K562 (cell line): ENCODE results near the gene BCAS3. TPM values are rescaled to one million over a fixed set of nuclear protein-coding genes. Genes with fewer than 3 reads are reported as not detected.
A peak's percentile ranks its signal among the peaks of the same experiment; 100 is the strongest.

Source experiments
- ATAC-seq: fragments of 200-7000 bp; cut with Tn5 transposase; 3 replicates; pipeline ENCODE4 v1.9.1; 2020; ENCODE audit warnings: moderate library complexity
- BruUV-seq: library from RNA; stranded (reverse); fragments of 400-500 nt; replicated peaks from 2 replicates; lab custom pipeline; 2021; lab: Mats Ljungman, UMichigan
- CTCF ChIA-PET: fragments of 300-600 bp; formaldehyde crosslinking; extraction: SDS; loops from one replicate; lab custom pipeline; 2021; ENCODE audit warnings: low intra/inter-chr PET ratio; lab: Yijun Ruan, JAX
- POLR2A ChIA-PET: fragments of 300-600, 350-650 bp; sonication (Branson Sonifier 250); formaldehyde crosslinking; extraction: SDS; loops from one replicate; lab custom pipeline; 2021; ENCODE audit warnings: antibody characterized with exemption, inconsistent platforms; lab: Yijun Ruan, JAX
- DNase-seq, 4 experiments: peaks; one replicate each; pipeline versions ENCODE4 v3.0.0 to v3.0.0-alpha.2; 2011 to 2018; ENCODE audit warnings: low spot score in 3 of 4, mixed read lengths in 3 of 4; ENCODE audit errors: extremely low read depth in 1 of 4
- FAIRE-seq: peaks from 2 replicates; lab custom pipeline; 2011; peaks lifted over from hg19 to GRCh38; lab: Jason Lieb, UNC
- H2AFZ ChIP-seq: 2 replicates; pipeline ENCODE4 v1.6.0; 2011; ENCODE audit warnings: low read depth, low read length, control low read depth, inconsistent platforms
- H3K27ac ChIP-seq: fragments of 200-600 bp; 3 replicates; pipeline ENCODE4 v1.8.0; 2011; ENCODE audit warnings: low read depth, mild to moderate bottlenecking, control low read depth, inconsistent platforms, low read length, moderate library complexity, mixed read lengths; ENCODE audit errors: extremely low read depth
- H3K27me3 ChIP-seq, 2 experiments: fragments of 300-600 bp in 1 of 2; 2 replicates in 1 of 2; 3 replicates in 1 of 2; pipeline versions ENCODE4 v1.6.0 to v1.8.0; 2011; ENCODE audit warnings: inconsistent platforms in 2 of 2, low read length in 2 of 2, mild to moderate bottlenecking in 1 of 2, mixed read lengths in 1 of 2, moderate library complexity in 1 of 2; ENCODE audit not compliant: control insufficient read depth in 2 of 2, insufficient read depth in 2 of 2
- H3K36me3 ChIP-seq: fragments of 300-600 bp; 3 replicates; pipeline ENCODE4 v1.8.0; 2011; ENCODE audit warnings: mild to moderate bottlenecking, low read length, inconsistent platforms; ENCODE audit not compliant: control insufficient read depth, insufficient read depth
- H3K4me1 ChIP-seq, 2 experiments: fragments of 200-600 bp in 1 of 2; replicated peaks in 1 of 2; 2 replicates in 1 of 2; 3 replicates in 1 of 2; pipeline versions ENCODE4 v1.5.1 to v1.8.0; 2011; ENCODE audit warnings: inconsistent platforms in 2 of 2, low read length in 2 of 2, mild to moderate bottlenecking in 1 of 2, mixed read lengths in 1 of 2, moderate library complexity in 1 of 2; ENCODE audit not compliant: control insufficient read depth in 2 of 2, insufficient read depth in 2 of 2
- H3K4me2 ChIP-seq: 2 replicates; pipeline ENCODE4 v1.6.1; 2011; ENCODE audit warnings: low read length, control low read depth, inconsistent platforms, mixed read lengths; ENCODE audit not compliant: insufficient read depth
- H3K4me3 ChIP-seq: fragments of 200-600 bp; sonication (generic), shearing (Covaris generic); 2 replicates; pipeline ENCODE4 v1.5.1; 2016; ENCODE audit warnings: control low read depth, inconsistent platforms
- H3K79me2 ChIP-seq: fragments of 200-600 bp; 3 replicates; pipeline ENCODE4 v1.8.0; 2011; ENCODE audit warnings: low read length, inconsistent platforms; ENCODE audit not compliant: control insufficient read depth, insufficient read depth
- H3K9ac ChIP-seq, 2 experiments: 2 replicates each; pipeline versions ENCODE4 v1.6.0 to v1.6.1; 2011; ENCODE audit warnings: low read depth in 2 of 2, low read length in 2 of 2, control low read depth in 1 of 2, inconsistent platforms in 1 of 2, mild to moderate bottlenecking in 1 of 2, mixed read lengths in 1 of 2; ENCODE audit not compliant: insufficient read depth in 1 of 2
- H3K9me1 ChIP-seq: one replicate; pipeline ENCODE4 v1.6.0; 2011; ENCODE audit warnings: inconsistent platforms, mild to moderate bottlenecking, low read length, moderate library complexity; ENCODE audit not compliant: control insufficient read depth, insufficient read depth
- H3K9me3 ChIP-seq: replicated peaks from 2 replicates; pipeline ENCODE4 v1.5.1; 2011; ENCODE audit warnings: low read depth, low read length, inconsistent platforms; ENCODE audit not compliant: control insufficient read depth, insufficient read depth
- H4K20me1 ChIP-seq: replicated peaks from 2 replicates; pipeline ENCODE4 v1.6.1; 2011; ENCODE audit warnings: low read length, inconsistent platforms, mixed read lengths; ENCODE audit not compliant: control insufficient read depth, insufficient read depth
- NFIC ChIP-seq: fragments of 450-650 bp; IDR thresholded peaks from 2 replicates; pipeline ENCODE4 v1.6.1; 2017; ENCODE audit warnings: mild to moderate bottlenecking, inconsistent platforms
- SNAPC5 ChIP-seq: fragments of 250-450 bp; sonication (Bioruptor Pico); IDR thresholded peaks from 2 replicates; pipeline ENCODE4 v1.8.0; 2021; ENCODE audit warnings: moderate library complexity, mild to moderate bottlenecking, inconsistent platforms
- WGBS: fragments of 100-300 bp; shearing (Covaris generic); methylation state at CpG from one replicate; pipeline ENCODE4 v1.1.6; 2016; ENCODE audit warnings: low coverage, mixed read lengths; ENCODE audit not compliant: insufficient coverage; ENCODE audit errors: missing lambda C conversion rate; 5-methylcytosine and 5-hydroxymethylcytosine counted together
- in situ Hi-C: fragments of 300-500 bp; cut with MboI; formaldehyde crosslinking; loops from 4 replicates; pipeline ENCODE4 v1.15.0; 2018; ENCODE audit warnings: inconsistent platforms, mixed read lengths
- intact Hi-C: fragments of 100-400 bp; cut with micrococcal nuclease; formaldehyde crosslinking; loops from 2 replicates; pipeline ENCODE4 v1.14.2; 2022
- polyA plus RNA-seq, 8 experiments: library from polyadenylated mRNA; depleted of rRNA in 4 of 8; stranded (reverse) in 5 of 8; unstranded in 3 of 8; fragments of >200 nt; fragmentation: Nextera tagmentation in 2 of 8; fragmentation: Illumina TruSeq in 1 of 8; extraction: Ambion mirVana in 2 of 8; extraction: Trizol in 1 of 8; gene quantifications; 2 replicates each; pipeline versions ENCODE4 v1.2.1 to v1.2.3, GENCODE V29; 2011 to 2014; ENCODE audit warnings: inconsistent platforms in 1 of 8, missing spikeins in 1 of 8
- total RNA-seq, 7 experiments: library from RNA; depleted of rRNA in 6 of 7; stranded (reverse); fragments of >200 nt in 6 of 7; fragmentation: Illumina TruSeq in 2 of 7; extraction: Trizol in 2 of 7; gene quantifications; 2 replicates each; pipeline versions ENCODE4 v1.2.1 to v1.2.3, GENCODE V29; 2011 to 2021; ENCODE audit warnings: low replicate concordance in 1 of 7
- TF ChIP-seq, protein P1 (sequence below): fragments of 250-450 bp; sonication (Bioruptor Pico); IDR thresholded peaks from 2 replicates; pipeline ENCODE4 v1.4.0; 2020; ENCODE audit warnings: mild to moderate bottlenecking
- TF ChIP-seq, protein P2 (sequence below): sonication (generic); formaldehyde crosslinking; IDR thresholded peaks from 2 replicates; pipeline ENCODE4 v1.8.1; 2023; ENCODE audit warnings: mild to moderate bottlenecking, missing genetic modification reagents

The BCAS3 gene
- total and polyA plus RNA-seq, 9 of the 15 experiments (the other 6 are each of a cell fraction or from before 2014, with no cell fraction given), result 1.9 to 5.5 (median 3.5) TPM

GRCh38 chr17:61057257-61057656 is 379.6 kb downstream of the BCAS3 start (continued):
- TF ChIP-seq, protein P1, sequence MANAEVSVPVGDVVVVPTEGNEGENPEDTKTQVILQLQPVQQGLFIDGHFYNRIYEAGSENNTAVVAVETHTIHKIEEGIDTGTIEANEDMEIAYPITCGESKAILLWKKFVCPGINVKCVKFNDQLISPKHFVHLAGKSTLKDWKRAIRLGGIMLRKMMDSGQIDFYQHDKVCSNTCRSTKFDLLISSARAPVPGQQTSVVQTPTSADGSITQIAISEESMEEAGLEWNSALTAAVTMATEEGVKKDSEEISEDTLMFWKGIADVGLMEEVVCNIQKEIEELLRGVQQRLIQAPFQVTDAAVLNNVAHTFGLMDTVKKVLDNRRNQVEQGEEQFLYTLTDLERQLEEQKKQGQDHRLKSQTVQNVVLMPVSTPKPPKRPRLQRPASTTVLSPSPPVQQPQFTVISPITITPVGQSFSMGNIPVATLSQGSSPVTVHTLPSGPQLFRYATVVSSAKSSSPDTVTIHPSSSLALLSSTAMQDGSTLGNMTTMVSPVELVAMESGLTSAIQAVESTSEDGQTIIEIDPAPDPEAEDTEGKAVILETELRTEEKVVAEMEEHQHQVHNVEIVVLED, result no peak
- TF ChIP-seq SNAPC5 (CRISPR knock-in tag), result no peak

DNA sequence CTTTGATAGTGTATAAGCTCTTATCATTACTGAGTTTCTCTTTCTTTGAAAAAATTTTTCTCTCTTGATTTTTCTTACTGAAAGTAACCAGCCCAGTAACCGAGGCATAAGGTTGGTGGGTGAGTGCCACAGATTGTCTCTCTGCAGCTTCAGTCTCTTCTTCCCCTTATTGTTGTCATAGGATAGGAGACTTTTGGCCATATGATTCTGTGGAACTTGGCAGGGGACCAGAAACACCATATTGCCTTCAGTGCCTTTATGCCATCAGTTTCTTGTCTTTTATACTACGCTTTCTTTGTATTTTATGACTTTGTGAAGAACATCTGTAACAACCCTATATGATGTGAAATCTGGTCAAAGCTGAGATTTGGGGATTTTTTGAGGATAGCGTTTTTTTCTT is 380.4 kb downstream of the BCAS3 start:
- Histone ChIP-seq H3K36me3 (no peaks in the 10 kb centered on the region), H3K79me2 (no peaks in the 10 kb centered on the region), H3K9ac (no peak overlapping the region), H3K4me2 (no peak overlapping the region), H3K4me1 (no peaks in the 10 kb centered on the region), H3K9me3 (no peaks in the 10 kb centered on the region), H2AFZ (no peak overlapping the region), H3K9me1 (no peaks in the 10 kb centered on the region), H3K27ac (no peak overlapping the region), H4K20me1 (no peaks in the 10 kb centered on the region), H3K27me3 (peaks cover 0 to 3% of the 10 kb centered on the region in 2 experiments; a peak in 1 of 5 replicates), H3K4me3 (no peak overlapping the region)
- TF ChIP-seq, protein P2, sequence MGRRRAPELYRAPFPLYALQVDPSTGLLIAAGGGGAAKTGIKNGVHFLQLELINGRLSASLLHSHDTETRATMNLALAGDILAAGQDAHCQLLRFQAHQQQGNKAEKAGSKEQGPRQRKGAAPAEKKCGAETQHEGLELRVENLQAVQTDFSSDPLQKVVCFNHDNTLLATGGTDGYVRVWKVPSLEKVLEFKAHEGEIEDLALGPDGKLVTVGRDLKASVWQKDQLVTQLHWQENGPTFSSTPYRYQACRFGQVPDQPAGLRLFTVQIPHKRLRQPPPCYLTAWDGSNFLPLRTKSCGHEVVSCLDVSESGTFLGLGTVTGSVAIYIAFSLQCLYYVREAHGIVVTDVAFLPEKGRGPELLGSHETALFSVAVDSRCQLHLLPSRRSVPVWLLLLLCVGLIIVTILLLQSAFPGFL (CRISPR knock-in tag), result no peak
- TF ChIP-seq NFIC, result peak; percentile 14; the same call in 1 of the 2 replicates
- ATAC-seq (no peak), FAIRE-seq (no peak), DNase-seq (no peak)
- POLR2A ChIA-PET, result interaction anchor here (0.7 kb wide), 1 partner anchor 17 kb away, joined by 3 read pairs; no protein-coding TSS in a partner anchor
- 0% methylated on average over 3 of the region's 3 CpGs for WGBS
- BruUV-seq, result no TSS peak
- CTCF ChIA-PET, result no interaction called here
- in situ Hi-C loops (no loop called here), intact Hi-C loops (no loop called here)
